CD4-positive, alpha-beta T cell treated with Interleukin-17A for 4 hours (primary cell): ENCODE measurements around the gene PIP4K2B.
A peak's percentile ranks its signal among the peaks of the same experiment; 100 is the strongest.
"Not testable (repeated sequence)": the region's sequence is repeated elsewhere in the genome, so short reads cannot be mapped to it uniquely, and the experiment has no call there.

ENCODE experiments used
- DNase-seq: peaks from one replicate; pipeline ENCODE4 v3.0.0-alpha.2; 2020; ENCODE audit warnings: mixed read lengths

Gene PIP4K2B

DNA sequence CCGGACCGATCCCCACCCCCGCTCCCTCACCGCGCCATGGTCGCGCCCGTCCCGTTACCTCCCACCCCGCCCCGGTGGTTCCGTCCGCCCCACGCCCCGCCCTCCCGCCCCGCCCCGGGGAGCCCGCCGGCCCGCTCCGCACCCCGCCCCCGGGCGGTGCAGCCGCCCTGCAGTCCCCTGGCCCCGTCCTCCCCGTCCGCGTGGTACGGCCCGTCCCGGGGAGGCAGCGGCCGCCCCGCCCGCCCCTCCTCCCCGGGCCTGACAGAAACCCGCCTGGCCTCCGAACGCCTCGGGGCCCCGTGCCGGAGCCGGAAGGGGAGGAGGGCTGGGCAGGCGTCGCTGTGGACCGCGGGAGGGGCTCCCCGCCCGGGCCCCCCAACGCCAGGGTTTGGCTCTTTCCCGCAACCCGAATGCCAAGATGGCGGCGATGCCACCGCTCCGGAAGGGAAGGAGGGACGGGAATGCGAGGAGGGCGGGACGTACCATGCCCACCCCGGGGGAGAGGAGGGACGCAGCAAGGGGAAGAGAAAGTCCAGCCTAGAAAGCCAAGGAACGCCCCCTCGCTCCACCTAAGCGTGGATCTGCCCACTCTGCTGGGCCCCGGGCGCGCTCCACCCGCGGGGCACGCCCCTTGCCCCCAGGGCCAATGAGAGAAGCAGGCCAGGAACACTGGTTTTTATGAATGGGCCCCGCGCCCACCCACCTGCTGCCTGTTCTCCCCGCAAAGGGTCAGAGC is at the start of gene PIP4K2B:
PIP4K2B (minus strand) TSS at position 56 of the 736 bp plus-strand sequence. CDS start 132 bp downstream, outside the sequence.
- DNase-seq, result peak; percentile 90

DNA sequence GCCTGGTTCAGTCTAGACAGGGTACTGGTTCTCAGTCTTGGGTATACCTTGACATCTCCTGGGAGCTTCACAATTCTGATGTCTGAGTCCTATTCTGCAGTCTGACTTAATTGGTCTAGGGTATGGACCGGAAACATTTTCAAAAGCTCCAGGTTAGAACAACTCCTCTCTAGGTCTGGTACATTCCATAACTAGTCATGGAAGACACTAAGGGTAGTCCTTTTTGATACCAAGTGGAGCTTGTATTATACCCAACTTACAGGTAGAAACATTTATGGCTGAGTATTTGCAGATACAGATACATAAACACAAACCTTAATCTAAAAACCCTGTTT is 49.2 kb upstream of the PIP4K2B start:
- DNase-seq, result no peak

DNA sequence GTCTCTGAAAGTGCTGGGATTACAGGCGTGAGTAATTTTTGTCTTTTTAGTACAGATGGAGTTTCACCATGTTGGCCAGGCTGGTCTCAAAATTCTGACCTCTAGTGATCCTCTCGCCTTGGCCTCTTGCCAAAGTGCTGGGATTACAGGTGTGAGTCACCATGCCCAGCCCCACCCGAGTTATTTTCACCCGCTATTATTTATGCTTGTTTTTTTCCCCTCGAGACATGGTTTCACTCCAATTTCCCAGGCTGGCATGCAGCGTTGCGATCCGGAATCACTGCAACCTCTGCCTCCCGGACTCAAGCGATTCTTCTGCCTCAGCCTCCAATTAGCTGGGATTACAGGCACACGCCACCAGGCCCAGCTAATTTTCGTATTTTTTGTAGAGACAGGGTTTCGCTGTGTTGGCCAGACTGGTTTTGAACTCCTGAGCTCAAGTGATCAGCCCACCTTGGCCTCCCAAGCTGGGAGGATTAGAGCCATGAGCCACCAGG is 45.0 kb upstream of the PIP4K2B start:
- no peak for DNase-seq

GRCh38 chr17:38825762-38826247 is 26.4 kb upstream of the PIP4K2B start:
- no peak for DNase-seq

DNA sequence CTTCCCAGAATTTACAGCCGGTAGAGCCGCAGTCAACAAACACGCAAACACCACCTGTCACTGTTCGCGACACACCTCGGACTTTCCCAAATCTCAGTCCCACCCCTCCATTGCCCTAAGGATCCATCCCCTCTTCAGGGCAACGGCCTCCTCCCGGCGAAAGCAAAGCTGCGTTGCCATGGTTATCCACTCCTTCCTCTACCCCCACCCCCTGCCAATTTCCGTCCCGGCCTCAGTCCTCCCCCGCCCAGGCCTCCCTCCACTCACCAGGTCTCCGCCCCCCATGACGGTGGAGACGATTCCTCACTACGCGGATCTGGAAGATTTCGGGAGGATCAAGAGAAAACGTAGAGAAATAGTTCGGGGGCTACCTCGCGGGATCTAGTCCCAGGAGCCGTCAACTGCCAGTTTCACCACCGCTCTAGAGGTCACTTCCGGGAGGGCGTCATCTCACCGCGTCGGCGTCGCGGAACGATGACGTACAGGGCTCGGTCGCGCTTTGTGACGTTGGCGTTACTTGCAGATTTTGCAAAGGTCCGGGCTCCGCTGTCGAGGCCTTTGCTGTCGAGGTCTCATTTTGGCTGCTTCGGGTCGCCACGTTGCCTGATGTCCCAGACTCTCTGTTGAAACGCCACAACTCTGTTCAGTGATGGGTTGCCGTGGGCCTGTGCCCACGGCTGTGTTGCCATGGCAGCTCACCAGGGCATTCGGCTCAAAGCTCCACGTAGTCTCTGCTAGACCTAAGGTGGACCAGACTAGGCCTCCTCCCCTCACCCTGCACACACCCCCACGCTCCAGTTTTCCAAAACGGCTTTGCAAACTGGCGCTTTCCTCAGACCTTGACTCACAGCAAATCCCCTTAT is 25.8 kb upstream of the PIP4K2B start, which contains the start of gene CWC25:
CWC25 (minus strand) TSS at position 423 of the 863 bp plus-strand sequence; CDS start at position 285, 138 bp downstream.
- peak; percentile 93 for DNase-seq

- no peak for DNase-seq
These were observed 16.3 kb upstream of the PIP4K2B start for GRCh38 chr17:38815576-38816193.

DNA sequence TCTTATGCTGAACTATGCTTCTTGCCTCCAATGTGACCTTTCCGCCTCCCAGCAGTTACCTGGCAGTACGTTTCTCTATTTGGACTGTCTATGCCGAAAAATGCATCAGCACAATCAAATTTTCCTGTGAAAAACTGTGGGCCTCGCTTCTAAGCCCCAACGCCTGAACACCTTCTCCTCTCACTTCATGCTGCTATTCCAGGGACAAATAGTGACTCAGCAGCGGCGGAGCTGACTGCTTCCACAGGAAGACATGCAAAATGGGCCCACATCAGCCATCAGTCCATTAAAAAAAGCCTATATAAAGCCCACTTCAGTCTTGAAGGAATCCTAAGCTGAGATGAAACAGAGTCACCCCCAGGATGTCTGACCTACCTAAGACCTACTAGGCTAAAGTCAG is 10.5 kb upstream of the PIP4K2B start:
- no peak for DNase-seq

GRCh38 chr17:38800237-38800760 is 943 bp upstream of the PIP4K2B start:
- DNase-seq, result no peak

DNA sequence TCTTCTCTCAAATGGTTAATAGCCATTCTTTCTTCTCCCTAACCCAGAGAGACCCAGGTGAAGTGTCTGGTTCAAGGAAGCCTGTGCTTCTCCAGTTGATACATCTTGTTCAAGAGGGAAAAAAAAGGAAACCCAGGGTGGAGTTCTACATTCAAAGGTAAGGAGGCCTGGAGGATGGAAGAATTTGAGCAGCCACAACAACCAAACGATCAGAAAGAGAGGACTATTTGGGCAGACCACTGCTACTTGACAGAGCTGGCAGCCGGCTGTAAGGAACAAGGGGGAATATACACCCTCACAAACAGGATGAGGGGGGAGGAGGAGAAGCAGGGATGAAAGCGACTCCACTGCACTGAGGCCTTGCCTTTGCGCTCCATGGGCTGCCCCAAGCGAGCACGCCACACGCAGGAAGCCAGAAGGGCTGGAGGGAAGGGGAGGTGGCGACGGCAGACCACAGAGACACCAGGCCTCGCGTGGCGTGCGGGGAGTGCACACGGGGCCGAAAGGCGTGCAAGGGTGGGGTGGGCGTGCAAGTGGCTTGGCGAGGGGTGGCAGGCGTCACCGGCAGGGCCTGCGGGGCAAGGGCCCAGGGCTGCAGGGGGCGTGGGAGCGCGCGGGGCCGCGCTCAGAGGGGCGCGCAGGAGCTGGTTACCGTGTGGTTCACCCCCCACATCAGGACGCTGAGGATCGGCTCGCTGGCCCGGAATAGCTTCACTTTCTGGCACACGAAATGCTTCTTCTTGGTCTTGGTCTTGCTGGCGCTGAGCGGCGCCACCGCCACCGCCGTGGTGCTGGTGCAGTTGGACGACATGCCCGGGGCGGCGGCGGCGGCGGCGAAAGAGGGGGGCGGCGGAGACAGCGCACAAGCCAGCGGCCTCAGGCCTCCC is 499 bp downstream of the PIP4K2B start:
- DNase-seq, result peak; percentile 70

DNA sequence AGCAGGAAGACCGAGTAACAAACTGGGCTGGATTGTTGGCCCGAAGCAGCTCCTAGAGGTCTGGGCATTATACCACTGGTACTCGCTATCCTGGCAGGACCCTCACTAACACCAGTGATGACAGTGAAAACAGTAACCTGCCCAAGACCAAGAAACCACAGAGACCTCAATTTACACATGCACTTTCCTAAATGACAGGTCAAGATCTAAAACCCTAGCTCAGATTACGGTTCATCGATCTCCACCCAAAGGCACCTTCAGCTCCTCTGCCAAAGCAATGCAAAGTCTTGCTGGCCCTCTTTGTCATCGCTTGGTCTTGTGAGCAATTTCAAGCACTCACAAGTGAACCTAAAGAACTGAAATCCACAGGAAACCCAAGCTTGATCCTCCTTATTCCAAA is 1.5 kb downstream of the PIP4K2B start:
- no peak for DNase-seq

DNA sequence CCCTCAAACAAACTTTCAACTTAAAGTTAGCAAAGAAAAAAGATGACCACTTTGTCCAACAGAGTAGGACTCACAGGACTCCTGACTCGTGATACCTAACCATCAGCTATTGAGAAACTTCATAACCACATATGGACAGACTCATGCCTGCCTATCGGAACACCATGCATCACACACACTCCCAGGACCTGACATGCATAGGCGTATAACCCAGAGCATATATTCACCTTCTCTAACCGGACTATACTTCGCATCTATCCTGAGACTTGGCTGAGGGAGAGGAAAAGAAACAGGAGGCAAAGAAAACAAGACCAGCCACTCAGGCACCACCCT is 2.2 kb downstream of the PIP4K2B start:
- no peak for DNase-seq

DNA sequence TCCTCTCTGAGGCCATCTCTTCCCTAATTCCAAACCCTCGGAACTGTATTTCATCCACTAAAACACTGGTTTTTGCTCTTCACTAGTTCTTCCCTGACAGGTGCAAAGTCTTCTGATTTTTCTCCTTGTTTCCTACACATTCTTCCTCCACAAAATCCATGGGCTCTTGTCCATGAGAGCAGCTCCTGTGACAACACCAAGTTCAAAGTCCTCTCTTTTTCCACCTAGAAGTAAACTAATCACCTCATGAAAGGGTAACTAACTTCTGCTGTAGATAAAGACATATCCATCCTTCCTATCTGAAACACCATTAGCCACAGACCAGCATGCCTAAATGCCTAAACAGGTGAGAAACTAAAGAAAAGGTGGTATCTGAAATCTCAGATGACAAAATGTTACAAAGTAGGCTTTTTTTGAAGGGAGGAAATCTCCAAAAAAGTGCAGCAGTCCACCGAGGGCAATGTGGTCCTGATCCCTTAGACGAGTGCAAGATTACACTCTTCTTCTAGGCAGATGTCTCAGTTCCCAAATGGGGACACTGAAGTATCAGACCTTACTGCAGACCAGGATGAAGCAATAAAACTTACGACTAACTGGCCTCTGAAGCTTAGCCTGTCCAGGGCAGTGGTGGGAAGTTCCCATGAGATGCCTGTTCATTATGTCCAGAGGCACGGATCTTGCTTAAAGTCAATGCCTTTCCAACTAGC is 2.8 kb downstream of the PIP4K2B start:
- DNase-seq, result no peak

DNA sequence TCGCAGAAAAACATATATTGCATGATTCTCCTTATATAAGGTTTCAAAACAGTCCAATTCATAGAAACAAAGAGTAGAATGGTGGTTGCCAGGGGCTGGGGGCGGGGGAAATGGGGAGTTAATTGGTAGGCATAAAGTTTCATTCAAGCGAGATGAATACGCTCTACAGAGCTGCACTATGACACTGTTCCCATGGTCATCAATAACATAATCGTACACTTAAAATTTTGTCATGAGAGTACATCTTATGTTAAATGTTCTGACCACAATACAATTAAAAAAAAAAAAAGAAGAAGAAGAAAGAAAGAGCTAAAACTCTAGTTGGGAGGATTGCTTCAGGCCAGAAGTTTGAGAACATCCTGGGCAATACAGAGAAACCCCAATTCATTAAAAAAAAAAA is 5.1 kb downstream of the PIP4K2B start:
- no peak for DNase-seq

DNA sequence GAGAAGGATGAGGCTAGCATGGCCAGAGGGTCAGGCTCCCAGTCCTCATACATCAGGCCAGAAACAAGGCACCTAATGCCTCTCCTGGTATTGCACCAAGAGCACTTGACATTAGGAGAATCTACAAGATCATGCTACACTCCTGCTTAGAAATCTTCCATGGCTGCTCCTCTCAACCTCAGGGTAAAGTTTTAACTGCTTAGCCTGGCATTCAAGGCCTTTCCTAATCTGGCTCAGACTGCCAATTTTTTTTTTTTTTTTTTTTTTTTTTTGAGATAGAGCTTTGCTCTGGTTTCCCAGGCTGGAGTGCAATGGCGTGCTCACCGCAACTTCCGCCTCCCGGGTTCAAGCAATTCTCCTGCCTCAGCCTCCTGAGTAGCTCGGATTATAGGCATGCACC is 8.2 kb downstream of the PIP4K2B start:
- DNase-seq, result no peak

- DNase-seq, result not testable (repeated sequence)
These were observed 9.1 kb downstream of the PIP4K2B start for GRCh38 chr17:38790148-38790707.

DNA sequence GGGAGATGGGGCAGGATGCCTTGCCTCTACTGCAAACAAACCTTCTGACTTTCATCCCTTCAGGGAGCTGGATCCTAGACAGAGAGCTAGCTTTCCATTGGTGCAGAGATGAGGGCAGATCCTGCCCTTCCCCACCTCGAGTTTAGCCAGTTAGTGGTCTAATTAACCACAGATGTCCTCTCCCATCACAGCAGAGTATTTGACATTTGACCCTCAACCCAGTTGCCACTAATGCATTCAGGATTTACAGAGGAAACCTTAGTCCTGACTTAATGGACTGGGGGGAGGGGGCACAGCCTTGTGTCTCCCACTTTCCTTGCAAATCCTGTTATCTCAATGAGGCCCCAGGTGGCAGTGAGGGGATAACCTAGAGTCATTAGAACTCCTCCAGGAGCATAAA is 10.2 kb downstream of the PIP4K2B start:
- DNase-seq, result no peak

DNA sequence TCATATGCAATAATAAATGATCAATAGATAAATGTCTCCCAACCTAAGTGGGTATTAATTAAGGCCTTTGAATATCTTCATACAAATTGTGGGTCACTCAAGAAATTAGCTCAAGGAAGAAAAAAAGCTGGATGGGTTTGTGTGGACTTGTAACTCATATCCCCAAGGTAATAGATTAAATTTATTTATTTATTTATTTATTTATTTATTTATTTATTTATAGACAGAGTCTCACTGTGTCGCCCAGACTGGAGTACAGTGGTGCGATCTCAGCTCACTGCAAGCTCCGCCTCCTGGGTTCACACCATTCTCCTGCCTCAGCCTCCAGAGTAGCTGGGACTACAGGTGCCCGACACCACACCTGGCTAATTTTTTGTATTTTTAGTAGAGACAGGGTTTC is 11.4 kb downstream of the PIP4K2B start:
- DNase-seq, result not testable (repeated sequence)

DNA sequence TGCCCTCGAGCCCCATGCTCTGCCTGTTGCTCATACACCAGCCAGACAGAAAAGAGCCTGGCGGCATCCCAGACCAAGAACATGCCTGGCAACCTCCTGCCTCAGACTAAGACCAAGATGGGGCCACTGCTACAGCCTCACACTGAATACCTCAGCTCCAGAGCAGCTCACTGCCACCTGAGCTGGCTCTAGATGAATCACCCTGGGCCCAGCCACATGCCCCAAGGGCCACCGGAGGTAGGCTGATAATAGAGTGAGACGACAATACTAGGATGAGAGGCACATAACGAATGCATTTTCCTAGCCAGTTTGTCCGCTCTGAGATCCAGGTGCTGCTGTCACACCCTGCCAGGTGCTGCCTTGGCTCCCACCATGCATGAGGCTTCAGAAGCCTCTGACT is 13.0 kb downstream of the PIP4K2B start:
- DNase-seq, result no peak

DNA sequence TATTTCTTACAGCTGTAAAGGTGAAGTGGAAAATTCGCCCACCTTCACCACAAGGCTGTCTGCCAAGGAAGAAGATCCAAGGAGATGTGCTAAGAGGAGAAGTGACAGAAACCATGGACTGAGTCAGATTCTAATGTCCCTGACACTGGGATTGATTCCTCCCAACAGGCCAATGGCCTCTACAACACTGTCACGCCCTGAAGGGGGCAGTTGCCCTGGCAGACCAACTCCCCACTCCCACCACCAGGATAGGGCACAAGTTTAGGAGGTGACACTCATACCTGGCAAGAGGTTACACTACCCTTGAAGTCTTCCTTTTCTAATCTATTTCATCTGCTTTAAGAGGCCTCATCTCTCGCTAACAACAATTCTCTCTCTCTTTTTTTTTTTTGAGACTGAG is 16.1 kb downstream of the PIP4K2B start:
- DNase-seq, result no peak

DNA sequence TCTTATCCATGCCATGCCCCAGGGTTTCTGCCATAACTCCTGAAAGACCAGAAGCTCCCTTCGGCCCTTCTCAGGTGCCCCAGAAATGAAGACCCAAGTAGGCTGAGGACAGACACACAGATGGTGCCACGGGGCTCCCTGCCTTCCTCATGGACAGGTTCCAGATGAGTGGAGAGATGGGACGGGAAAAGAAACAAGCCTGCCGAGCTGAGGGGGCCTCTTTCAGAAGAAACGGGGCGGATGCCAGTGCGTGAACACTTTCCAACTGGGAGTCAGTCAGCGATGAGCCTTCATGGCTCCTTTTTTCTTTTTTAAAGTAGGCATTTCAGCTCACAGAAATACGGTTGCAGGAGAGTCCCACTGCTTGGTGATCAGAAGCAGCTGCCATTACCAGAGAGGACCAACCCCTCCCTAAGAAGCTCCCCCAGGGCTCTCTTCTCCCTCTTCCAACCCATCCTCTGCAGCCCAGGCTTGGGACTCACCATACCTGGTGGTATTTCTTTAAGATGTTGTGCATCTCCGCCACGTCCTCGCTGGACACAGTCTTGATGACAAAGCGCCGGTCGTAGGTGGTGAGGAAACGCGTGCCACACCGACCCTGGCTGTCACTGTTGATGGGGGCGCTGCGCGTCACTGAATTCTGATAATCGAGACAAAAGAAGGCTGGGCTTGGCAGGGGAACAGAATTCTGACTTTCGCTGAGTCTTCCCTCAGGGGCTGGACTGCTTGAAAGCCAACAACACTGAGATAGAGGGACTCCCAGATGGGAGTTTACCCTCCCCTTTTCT is 19.2 kb downstream of the PIP4K2B start:
- DNase-seq, result no peak
